NB4 (cell line): ENCODE results near the gene ATP2B3.

Experiments used
- DNase-seq: peaks from one replicate; pipeline ENCODE4 v3.0.0; 2010; ENCODE audit warnings: low read depth
- H3K4me3 ChIP-seq: one replicate; pipeline ENCODE4 v1.5.1; 2011; ENCODE audit warnings: mild to moderate bottlenecking, low read depth, low read length, moderate library complexity
- MYC ChIP-seq: IDR thresholded peaks from 2 replicates; pipeline ENCODE4 v1.6.1; 2011; ENCODE audit warnings: low read depth, low read length
- POLR2A ChIP-seq: IDR thresholded peaks from 2 replicates; pipeline ENCODE4 v1.6.1; 2011; ENCODE audit warnings: mild to moderate bottlenecking; ENCODE audit not compliant: insufficient read length; ENCODE audit errors: extremely low read depth
- TF ChIP-seq, protein P1 (sequence below): IDR thresholded peaks from one replicate; pipeline ENCODE4 v1.5.1; 2012; ENCODE audit warnings: low read depth, low read length
- TF ChIP-seq, protein P2 (sequence below): IDR thresholded peaks from 2 replicates; pipeline ENCODE4 v1.6.1; 2011; ENCODE audit warnings: low read depth, low read length

The ATP2B3 gene

DNA sequence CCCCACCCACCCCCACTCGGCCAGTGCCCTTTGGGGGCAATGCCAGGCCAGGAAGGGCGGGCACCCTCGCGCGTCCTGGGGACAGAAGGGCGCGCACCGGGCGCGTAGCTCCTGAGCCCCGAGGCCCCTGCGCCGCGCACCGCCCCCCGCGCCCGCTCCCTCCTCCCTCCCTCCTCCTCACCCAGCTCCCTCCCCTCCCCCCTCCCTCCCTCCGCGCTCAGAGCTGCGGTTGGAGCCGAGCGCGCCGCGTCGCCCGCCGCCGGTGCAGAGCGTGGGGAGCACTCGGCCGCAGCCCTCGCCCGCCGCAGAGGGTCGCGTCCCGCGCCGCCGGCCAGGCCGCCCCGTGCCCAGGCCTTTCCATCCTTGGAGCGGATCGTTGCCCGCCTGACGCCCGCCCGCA, at the start of gene ATP2B3:
Gene ATP2B3 (plus strand): TSS at position 220 of the 400 bp plus-strand sequence. CDS start 18,606 bp downstream, outside the sequence.
- DNase-seq: no peak
- no peak within 1 kb of the TSS for H3K4me3 ChIP-seq
- TF ChIP-seq, protein P1, sequence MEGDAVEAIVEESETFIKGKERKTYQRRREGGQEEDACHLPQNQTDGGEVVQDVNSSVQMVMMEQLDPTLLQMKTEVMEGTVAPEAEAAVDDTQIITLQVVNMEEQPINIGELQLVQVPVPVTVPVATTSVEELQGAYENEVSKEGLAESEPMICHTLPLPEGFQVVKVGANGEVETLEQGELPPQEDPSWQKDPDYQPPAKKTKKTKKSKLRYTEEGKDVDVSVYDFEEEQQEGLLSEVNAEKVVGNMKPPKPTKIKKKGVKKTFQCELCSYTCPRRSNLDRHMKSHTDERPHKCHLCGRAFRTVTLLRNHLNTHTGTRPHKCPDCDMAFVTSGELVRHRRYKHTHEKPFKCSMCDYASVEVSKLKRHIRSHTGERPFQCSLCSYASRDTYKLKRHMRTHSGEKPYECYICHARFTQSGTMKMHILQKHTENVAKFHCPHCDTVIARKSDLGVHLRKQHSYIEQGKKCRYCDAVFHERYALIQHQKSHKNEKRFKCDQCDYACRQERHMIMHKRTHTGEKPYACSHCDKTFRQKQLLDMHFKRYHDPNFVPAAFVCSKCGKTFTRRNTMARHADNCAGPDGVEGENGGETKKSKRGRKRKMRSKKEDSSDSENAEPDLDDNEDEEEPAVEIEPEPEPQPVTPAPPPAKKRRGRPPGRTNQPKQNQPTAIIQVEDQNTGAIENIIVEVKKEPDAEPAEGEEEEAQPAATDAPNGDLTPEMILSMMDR: no peak
- TF ChIP-seq MYC (no peak), POLR2A (no peak)
- TF ChIP-seq, protein P2, sequence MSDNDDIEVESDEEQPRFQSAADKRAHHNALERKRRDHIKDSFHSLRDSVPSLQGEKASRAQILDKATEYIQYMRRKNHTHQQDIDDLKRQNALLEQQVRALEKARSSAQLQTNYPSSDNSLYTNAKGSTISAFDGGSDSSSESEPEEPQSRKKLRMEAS: no peak

DNA sequence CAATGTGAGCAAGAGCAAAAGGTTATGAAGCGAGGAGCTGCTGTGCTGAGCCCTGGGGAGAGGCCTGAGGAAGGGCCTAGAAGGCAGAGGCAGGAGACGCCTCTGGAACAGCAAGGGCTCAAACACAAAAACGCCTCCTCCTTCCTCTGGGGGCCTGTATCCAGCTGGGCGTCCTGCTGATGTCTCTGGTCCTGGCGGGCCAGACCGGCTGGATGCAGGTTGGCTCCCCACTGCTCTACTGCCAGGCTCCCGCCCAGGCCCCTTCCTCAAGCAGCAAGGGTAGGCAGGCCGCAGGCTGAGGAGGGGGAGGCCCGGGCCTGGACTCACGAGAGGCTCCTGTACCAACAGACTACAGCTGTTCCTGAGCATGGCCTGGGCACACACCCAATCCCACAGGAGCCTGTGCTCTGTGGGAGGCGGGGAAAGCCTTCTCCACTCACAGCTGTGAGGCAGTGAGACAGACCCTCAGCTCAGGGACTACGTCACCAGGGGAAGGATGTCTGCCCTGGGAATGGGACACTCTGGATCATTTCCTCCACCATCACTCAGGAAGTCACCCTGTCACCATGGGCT, 49.3 kb upstream of the ATP2B3 start:
- no peak for DNase-seq
- no peak overlapping the region for H3K4me3 ChIP-seq
- TF ChIP-seq, protein P1: no peak
- TF ChIP-seq, protein P2: no peak
- no peak for TF ChIP-seq MYC
- TF ChIP-seq POLR2A: no peak

DNA sequence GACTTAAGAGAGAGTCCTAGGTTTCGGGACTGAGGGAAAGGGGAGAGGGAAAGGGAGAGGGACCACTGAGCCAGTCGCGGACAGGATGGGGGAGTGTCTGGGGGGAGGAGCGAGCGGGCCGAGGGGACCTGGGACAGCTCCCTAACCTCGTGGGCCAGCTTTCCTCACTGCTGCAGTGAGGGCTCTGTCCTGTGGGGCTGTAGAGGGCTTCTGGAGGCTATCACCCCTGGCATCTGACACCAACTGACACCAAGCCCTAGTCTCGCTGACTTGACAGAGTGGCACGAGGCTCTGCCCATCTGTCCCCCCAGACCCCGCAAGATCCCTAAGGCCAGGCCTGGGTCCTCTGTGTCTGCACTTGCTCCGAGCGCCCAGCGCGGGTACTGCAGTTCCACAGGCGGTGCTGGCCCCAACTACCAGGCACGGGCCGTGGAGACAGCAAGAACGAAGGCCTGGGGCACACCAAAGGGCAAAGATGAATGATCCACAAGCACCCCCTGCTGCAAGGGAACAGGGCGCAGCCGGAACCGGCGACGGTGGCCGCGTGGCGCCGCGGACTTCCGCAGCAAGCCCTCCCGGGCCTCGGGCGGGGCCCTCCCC, 47.5 kb upstream of the ATP2B3 start:
- H3K4me3 ChIP-seq: peak overlapping the region; percentile 82
- TF ChIP-seq MYC: peak; percentile 32; the same call in 1 of the 2 replicates
- no peak for TF ChIP-seq POLR2A
- TF ChIP-seq, protein P2: peak; percentile 86
- peak; percentile 55 for DNase-seq

DNA sequence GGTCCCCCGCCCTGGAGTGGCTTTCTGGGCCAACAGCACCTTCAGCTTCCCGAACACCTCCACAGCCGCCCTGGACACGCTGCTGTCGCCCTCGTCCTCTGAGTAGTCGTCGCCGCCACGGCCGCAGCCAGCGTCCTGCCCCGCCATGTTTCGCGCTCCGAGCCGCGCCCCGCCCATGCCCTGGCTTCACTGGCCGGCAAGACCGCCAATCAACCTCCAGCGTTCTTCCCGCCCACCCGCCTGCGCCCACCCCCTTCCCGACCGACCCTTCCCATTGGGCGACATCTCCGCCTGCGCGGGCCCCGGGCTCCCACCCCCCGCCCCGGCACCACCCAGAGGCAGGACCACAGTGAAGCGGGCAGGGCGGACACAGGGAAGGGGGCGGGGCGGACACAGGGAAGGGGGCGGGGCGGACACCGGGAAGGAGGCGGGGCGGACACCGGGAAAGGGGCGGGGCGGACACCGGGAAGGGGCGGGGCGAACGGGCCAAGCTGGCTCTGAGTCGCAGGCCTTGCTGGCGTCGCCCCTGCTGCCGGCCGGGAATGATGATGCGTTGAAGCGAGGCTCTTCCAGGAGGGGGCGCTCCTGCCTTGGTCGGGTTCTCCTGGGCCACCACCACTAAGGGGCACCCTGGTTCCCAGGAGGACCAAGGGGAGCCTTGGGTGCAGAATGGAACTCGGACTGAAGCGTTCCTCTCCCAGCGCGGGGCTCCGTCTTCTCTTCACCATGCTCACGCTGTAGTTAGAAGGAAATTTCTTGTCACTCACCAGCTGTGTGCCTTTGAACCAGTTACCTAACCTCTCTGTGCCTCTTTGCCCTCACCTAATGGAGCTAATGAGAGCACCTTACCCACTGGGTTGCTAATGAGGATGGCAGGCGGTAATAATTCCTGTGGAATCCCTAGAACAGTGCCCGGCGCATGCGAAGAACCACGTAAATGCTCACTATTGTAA, 46.8 kb upstream of the ATP2B3 start, which contains the start of gene HAUS7:
Gene HAUS7 (minus strand): TSS at position 166 of the 953 bp plus-strand sequence. CDS start 19 bp downstream, at position 147.
- peak; percentile 93 for DNase-seq
- TF ChIP-seq, protein P1: peak; percentile 67
- TF ChIP-seq, protein P2: 0 out of 2 replicates have a peak, but pooled peaks have one; percentile 15
- TF ChIP-seq MYC (no peak), POLR2A (peak; percentile 47)
- H3K4me3 ChIP-seq: peak within 1 kb of the TSS; percentile 82

DNA sequence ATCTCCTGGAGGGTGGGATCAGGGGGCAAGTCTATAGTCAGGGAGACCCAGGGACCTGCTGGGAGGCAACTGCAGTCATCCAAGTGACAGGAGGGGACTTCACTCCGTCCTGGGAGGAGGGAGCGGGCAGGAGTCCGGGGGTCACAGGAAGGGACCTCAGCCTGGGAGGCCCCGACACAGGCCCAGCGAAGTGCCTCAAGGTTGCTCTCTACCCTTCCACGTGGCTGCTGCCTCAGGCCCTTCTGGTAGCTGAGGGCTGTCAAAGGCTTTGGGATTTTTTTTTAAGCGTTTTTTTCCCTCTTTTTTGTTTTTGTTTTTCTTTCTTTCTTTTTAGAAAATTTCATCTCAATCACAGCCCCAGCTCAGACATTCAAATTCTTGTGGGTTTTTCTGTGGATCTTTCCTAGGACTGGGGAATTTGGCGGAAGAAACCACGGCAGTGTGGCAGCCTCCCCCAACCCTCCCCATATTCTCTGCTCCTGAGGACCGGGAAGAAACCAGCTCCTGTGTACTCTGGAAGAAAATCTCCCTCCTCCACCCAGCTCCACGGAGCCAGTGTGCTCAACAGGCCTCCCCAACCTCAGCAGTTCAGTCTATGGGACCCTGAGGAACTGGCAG, 45.7 kb upstream of the ATP2B3 start:
- TF ChIP-seq, protein P2: no peak
- TF ChIP-seq, protein P1: no peak
- TF ChIP-seq POLR2A: no peak
- TF ChIP-seq MYC: no peak
- no peak for DNase-seq
- H3K4me3 ChIP-seq: no peak overlapping the region
